ENCODE measurements around the gene TAOK2. TPM values are rescaled to one million over a fixed set of nuclear protein-coding genes. Genes with fewer than 3 reads are reported as not detected.

Gene TAOK2
- total RNA-seq, 2 experiments from 2014 or later, result 48.9 to 49.8 TPM

DNA sequence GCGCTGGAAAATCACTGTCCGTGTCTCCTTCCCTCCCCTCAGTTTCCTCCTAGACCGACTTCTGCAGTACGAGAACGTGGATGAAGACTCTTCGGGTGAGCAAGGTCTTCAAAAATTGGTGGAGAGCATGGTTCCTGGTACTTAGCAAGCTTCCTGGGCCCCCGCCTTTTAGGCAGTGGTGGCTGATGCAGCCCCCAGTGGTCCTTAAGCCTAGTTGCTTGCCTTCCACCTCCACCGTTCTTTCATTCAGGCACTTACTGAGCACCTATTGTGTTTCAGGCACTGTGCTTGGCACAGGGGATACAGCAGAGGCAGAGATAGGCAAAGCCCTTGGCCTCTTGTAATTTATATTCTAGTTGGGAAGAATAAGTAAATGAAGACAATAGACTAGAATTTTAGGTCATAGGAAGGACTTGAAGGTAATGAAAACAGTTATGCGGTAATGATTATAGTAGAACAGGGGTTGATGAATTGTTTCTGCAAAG, 23.1 kb downstream of the TAOK2 start:
- Mint-ChIP-seq H3K27ac (peak overlapping the region; percentile 96), H3K4me1 (ENCODE audit: low read depth) (peaks cover 33% of the 10 kb centered on the region), H3K4me3 (peak overlapping the region; percentile 99), H3K36me3 (ENCODE audit: low read depth) (peaks cover 51% of the 10 kb centered on the region), H3K9me3 (ENCODE audit: insufficient read depth) (no peaks in the 10 kb centered on the region), H3K27me3 (ENCODE audit: low read depth) (no peaks in the 10 kb centered on the region)
- DNase-seq (peak; percentile 35), ATAC-seq (no peak)
- ChIA-PET CTCF (interaction anchor here (1.1 to 3.0 kb wide), 7 partner anchors 9 to 207 kb away, joined by 3 to 11 read pairs (median 4); partner anchors contain the start of genes KIF22 and TAOK2), POLR2A (interaction anchor here (0.6 to 5.0 kb wide), 5 partner anchors 23 to 328 kb away, joined by 3 to 48 read pairs (median 13); partner anchors contain the start of genes KCTD13, KIF22, TAOK2 and TMEM219)

DNA sequence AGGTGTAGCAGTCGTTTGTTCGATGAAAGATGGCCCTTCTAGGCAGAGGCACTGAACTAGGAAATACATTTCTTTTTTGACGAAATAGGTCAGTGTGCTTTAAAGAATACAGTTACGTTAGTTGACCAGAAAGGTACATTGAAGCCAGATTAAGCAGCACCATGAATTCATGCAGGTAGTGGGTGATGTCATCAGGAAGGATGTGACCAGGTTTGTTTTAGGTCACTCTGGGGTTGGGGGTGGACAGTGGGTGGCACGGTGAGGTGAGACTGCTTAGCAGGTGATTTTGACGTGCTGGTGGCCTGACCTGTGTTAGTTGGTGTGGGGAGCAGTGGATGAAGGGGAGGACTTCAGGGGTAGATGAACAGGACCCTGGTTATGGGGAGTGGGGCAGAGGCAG, 25.9 kb downstream of the TAOK2 start:
- no peak for ATAC-seq
- Mint-ChIP-seq H3K4me1 (ENCODE audit: low read depth) (peaks cover 24% of the 10 kb centered on the region), H3K36me3 (ENCODE audit: low read depth) (peaks cover 46% of the 10 kb centered on the region), H3K27me3 (ENCODE audit: low read depth) (no peaks in the 10 kb centered on the region), H3K9me3 (ENCODE audit: insufficient read depth) (no peaks in the 10 kb centered on the region), H3K27ac (no peak overlapping the region), H3K4me3 (no peak overlapping the region)
- CTCF ChIA-PET, result no interaction called here
- POLR2A ChIA-PET, result no interaction called here
- no peak for DNase-seq

DNA sequence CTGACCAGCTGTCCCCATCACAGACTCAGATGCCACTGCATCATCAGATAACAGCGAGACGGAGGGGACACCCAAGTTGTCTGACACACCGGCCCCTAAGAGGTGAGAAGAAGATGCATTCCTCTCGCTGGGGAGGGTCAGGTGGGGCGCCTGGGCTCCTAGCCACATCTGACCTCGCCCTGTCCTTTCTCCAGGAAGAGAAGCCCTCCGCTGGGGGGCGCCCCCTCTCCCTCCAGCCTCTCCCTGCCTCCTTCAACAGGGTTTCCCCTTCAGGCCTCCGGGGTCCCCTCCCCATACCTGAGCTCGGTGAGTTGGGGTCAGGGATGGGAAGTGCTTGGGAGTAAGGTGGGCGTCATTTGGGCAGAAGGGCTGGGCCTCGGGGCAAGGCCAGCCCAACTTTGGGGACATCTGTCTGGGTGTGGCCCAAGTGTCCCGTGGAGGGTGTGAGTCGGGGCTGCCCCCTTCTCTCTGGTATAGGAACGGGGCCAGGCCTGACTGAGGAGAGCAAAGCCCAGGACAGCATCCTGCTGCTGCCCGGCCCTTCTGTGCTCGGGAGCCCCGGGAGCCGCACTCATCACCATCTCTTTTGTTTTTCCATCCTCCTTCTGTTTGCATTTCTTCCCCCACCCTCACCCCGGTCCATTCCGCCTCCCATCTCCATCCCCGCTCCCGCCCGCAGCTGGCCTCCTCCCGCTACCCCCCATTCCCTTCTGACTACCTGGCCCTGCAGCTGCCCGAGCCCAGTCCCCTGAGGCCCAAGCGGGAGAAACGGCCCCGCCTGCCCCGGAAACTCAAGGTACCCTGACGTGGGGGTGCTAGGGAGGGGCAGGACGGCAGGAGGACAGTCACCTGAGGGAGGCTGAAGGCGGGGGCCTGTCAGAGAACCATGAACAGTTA, 27.3 kb downstream of the TAOK2 start:
- Mint-ChIP-seq H3K27ac (no peak overlapping the region), H3K36me3 (ENCODE audit: low read depth) (peaks cover 45% of the 10 kb centered on the region), H3K4me1 (ENCODE audit: low read depth) (peaks cover 19% of the 10 kb centered on the region), H3K9me3 (ENCODE audit: insufficient read depth) (no peaks in the 10 kb centered on the region), H3K27me3 (ENCODE audit: low read depth) (no peaks in the 10 kb centered on the region), H3K4me3 (no peak overlapping the region)
- CTCF ChIA-PET, result no interaction called here
- POLR2A ChIA-PET, result no interaction called here
- DNase-seq, result no peak
- no peak for ATAC-seq

DNA sequence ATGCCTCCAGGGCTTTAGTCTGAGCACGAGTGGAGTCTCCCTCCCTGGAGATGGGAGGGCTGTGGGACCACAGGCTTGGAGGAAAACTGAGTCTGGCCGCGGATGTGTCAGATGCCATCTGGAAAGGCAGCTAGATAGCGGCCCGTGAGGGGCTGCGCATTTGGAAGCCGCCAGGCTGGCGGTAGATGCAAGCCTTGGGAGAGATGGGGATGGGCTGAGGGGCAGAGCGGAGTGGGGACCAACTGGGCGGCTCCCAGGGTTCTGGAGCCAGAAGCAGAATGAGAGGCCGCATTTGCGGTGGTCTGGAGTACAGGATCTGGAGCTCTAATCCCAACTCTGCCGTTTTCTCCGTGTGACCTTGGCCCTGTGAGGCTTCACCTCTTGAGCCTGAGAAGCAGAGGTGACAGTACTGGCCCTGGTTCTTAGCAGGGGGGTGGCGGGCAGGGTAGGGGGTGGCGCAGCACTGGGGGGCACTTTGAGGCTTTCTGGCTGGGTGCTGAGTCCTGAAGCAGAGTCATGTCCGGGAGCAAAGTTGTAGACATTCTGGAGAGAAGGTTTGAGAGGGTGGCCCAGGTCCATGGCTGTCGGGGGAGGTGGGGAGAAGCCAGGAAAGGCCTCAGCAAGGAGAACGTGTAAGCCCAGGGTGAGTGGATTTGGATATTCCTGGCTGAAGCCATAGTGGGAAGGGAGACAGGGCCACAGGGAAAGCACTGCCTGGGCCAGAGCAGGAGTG, 29.1 kb downstream of the TAOK2 start:
- Mint-ChIP-seq H3K4me1 (ENCODE audit: low read depth) (peaks cover 13% of the 10 kb centered on the region), H3K9me3 (ENCODE audit: insufficient read depth) (no peaks in the 10 kb centered on the region), H3K36me3 (ENCODE audit: low read depth) (peaks cover 35% of the 10 kb centered on the region), H3K27ac (peak overlapping the region; percentile 52), H3K4me3 (no peak overlapping the region), H3K27me3 (ENCODE audit: low read depth) (no peaks in the 10 kb centered on the region)
- no peak for DNase-seq
- POLR2A ChIA-PET, result interaction anchor here (1.6 kb wide), 1 partner anchor 41 kb away, joined by 4 read pairs; the partner anchor contains the start of gene TMEM219
- CTCF ChIA-PET, result no interaction called here
- no peak for ATAC-seq

DNA sequence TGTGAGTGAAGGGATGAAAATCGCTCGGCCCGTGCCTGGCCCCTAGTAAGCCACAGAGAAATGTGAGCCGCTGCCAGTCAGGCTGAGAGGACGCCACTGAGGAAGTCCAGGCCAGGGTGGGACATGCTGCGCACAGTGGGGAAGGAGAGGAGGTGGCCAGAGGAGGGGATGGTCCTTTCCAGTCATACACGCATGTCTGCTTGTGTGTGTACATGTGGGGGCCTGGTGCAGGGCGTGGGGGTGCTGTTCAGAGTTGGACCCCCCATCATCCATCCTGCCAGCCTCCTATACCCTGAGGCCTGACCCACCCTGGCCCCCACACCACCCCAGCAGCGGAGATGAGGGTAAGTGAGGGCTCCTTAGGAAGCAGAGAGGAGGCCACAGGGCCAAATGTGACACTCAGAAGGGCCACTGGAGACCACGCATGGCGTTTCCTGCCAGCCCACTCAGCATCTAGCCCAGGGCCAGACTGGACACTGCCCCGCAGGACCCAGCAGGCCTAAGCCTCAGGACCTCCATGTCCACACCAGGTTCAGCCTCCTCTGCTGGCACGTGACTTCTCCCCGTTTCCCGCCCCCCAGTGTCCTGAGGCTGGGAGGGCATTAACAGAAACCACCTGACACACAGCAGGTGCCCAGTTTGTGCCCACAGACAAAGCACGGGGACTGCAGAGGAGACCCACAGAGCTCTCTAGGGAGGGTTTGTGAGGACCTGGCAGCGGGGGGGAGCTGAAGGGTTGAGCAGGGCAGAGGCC, 30.2 kb downstream of the TAOK2 start:
- H3K9me3 Mint-ChIP-seq (ENCODE audit: insufficient read depth), result no peaks in the 10 kb centered on the region
- H3K27ac Mint-ChIP-seq, result no peak overlapping the region
- H3K4me1 Mint-ChIP-seq (ENCODE audit: low read depth), result peaks cover 7% of the 10 kb centered on the region
- no peak for ATAC-seq
- no peak for DNase-seq
- H3K27me3 Mint-ChIP-seq (ENCODE audit: low read depth), result no peaks in the 10 kb centered on the region
- no peak overlapping the region for H3K4me3 Mint-ChIP-seq
- ChIA-PET POLR2A (interaction anchor here (0.8 to 1.6 kb wide), 3 partner anchors 8 to 304 kb away, joined by 3 to 4 read pairs (median 4); partner anchors contain the start of genes HIRIP3 and TMEM219), CTCF (interaction anchor here (1.2 to 2.2 kb wide), 3 partner anchors 22 to 42 kb away, joined by 3 to 6 read pairs (median 5); partner anchors contain the start of gene TMEM219)
- H3K36me3 Mint-ChIP-seq (ENCODE audit: low read depth), result peaks cover 27% of the 10 kb centered on the region

DNA sequence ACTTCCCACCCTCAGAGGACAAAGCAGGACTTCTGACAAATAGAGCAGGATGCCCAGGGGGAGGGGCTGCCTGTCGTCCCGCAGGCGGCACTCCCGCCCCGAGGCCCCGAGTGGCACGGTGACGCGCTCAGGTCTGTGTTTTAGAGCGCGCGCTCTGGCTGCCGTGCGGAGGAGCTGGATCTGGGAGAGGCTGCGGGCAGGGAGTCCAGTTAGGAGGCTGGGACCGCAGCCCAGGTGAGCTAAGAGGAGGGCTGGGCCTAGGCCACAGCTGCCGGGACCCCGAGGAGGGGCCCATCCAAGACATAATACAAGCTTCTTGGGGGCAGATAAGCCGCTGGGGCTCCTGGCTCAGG, 30.7 kb downstream of the TAOK2 start:
- peaks cover 22% of the 10 kb centered on the region for H3K36me3 Mint-ChIP-seq (ENCODE audit: low read depth)
- no peak overlapping the region for H3K4me3 Mint-ChIP-seq
- DNase-seq, result no peak
- H3K27me3 Mint-ChIP-seq (ENCODE audit: low read depth), result peaks cover under 1% of the 10 kb centered on the region
- CTCF ChIA-PET, result interaction anchor here (0.7 to 2.2 kb wide), 4 partner anchors 23 to 304 kb away, joined by 3 to 6 read pairs (median 4); partner anchors contain the start of gene TMEM219
- no peak for ATAC-seq
- H3K4me1 Mint-ChIP-seq (ENCODE audit: low read depth), result peaks cover 6% of the 10 kb centered on the region
- H3K9me3 Mint-ChIP-seq (ENCODE audit: insufficient read depth), result no peaks in the 10 kb centered on the region
- POLR2A ChIA-PET, result interaction anchor here (0.8 to 1.3 kb wide), 2 partner anchors 9 to 304 kb away, joined by 3 to 4 read pairs; partner anchors contain the start of gene HIRIP3
- H3K27ac Mint-ChIP-seq, result no peak overlapping the region

DNA sequence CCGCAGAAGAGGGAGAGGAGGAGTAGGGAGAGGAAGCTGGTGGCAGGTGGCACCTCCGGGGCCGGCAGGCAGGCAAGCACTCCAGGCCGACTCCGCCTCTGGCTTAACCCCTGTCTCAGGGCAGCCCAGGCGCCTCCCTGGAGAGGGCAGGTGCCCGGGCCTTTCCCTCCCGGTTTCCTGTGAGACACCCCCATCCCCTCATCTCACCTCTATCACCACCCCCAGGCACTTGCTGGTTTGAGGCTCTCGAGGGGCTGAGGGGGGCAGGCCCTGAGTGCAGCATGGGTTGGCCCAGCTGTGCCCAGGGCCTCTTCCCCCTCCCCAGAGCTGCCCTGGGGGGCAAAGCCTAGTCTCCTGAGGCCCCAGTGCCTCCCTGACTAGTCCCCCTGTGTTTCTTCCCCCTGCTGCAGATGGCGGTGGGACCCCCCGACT, 31.2 kb downstream of the TAOK2 start:
- ChIA-PET POLR2A (interaction anchor here (0.8 to 1.3 kb wide), 2 partner anchors 9 to 305 kb away, joined by 3 to 4 read pairs; partner anchors contain the start of gene HIRIP3), CTCF (interaction anchor here (0.7 to 2.2 kb wide), 4 partner anchors 23 to 304 kb away, joined by 3 to 6 read pairs (median 4); partner anchors contain the start of gene TMEM219)
- H3K27me3 Mint-ChIP-seq (ENCODE audit: low read depth), result peaks cover 5% of the 10 kb centered on the region
- H3K4me1 Mint-ChIP-seq (ENCODE audit: low read depth), result peaks cover 2% of the 10 kb centered on the region
- no peak for DNase-seq
- no peak overlapping the region for H3K27ac Mint-ChIP-seq
- peaks cover 18% of the 10 kb centered on the region for H3K36me3 Mint-ChIP-seq (ENCODE audit: low read depth)
- no peak overlapping the region for H3K4me3 Mint-ChIP-seq
- no peaks in the 10 kb centered on the region for H3K9me3 Mint-ChIP-seq (ENCODE audit: insufficient read depth)
- ATAC-seq, result peak; percentile 2

DNA sequence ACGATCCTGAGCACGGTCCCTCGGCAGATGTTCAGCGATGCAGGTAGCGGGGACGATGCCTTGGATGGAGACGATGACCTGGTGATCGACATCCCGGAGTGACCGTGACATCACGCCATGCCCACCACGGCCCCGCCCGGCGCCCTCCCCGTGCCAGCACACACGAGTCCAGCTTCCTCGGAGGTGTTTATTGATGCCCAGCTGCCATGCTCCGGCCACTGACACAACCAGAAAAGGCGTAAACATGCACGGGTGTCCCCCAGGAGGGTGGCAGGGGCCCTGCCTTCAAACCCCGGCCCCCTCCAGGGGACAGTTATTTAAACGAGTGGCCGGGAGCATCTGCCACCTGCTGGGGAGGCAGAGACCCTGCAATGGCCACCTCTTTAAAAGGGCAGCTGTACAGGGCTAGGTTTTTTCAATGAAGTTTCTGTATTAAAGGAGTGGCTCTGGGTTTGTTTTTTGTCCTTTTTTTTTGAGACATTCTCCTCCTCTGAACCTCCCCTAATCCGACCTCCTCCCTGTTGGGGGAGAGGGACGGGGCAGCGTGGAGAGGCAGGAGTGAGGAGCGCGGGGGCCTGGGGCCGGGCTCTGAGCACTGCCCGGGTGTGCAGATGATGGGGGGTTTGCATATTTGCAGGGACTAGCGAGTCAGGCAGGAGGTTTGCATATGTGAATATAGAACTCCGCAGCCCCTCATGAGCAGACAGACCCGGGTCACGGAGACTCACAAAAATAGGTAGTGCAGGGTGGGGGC, 31.9 kb downstream of the TAOK2 start:
- Mint-ChIP-seq H3K36me3 (ENCODE audit: low read depth) (peaks cover 16% of the 10 kb centered on the region), H3K27me3 (ENCODE audit: low read depth) (peaks cover 11% of the 10 kb centered on the region), H3K4me3 (no peak overlapping the region), H3K9me3 (ENCODE audit: insufficient read depth) (no peaks in the 10 kb centered on the region), H3K27ac (no peak overlapping the region), H3K4me1 (ENCODE audit: low read depth) (peaks cover 6% of the 10 kb centered on the region)
- peak; percentile 53 for DNase-seq
- peak; percentile 51 for ATAC-seq
- CTCF ChIA-PET, result interaction anchor here (0.7 to 2.2 kb wide), 10 partner anchors 9 to 304 kb away, joined by 3 to 6 read pairs (median 4); partner anchors contain the start of genes KCTD13 and MAZ
- POLR2A ChIA-PET, result interaction anchor here (0.5 to 1.3 kb wide), 3 partner anchors 32 to 305 kb away, joined by 3 to 4 read pairs (median 3); partner anchors contain the start of gene TAOK2

DNA sequence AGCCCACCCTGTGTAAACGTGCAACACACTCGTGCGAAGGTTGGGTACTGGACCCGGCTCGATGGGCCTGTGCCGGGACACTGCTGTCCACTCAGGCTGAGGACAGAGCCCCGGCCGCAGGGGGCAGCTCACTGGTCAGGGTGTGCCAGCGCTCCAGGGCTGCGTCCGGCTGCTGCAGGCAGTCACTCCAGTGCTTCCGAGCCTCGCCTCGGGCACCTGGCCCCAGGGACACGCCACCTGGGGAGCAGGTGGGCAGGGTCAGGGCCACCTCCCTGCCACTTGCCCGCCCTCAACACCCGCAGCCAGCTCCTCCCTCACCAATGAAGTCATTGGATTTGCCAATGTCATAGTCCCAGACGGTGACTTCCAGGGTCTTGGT, 32.4 kb downstream of the TAOK2 start:
- H3K4me1 Mint-ChIP-seq (ENCODE audit: low read depth), result peaks cover 7% of the 10 kb centered on the region
- POLR2A ChIA-PET, result interaction anchor here (0.5 to 1.2 kb wide), 2 partner anchors 32 to 133 kb away, joined by 3 read pairs; partner anchors contain the start of gene TAOK2

DNA sequence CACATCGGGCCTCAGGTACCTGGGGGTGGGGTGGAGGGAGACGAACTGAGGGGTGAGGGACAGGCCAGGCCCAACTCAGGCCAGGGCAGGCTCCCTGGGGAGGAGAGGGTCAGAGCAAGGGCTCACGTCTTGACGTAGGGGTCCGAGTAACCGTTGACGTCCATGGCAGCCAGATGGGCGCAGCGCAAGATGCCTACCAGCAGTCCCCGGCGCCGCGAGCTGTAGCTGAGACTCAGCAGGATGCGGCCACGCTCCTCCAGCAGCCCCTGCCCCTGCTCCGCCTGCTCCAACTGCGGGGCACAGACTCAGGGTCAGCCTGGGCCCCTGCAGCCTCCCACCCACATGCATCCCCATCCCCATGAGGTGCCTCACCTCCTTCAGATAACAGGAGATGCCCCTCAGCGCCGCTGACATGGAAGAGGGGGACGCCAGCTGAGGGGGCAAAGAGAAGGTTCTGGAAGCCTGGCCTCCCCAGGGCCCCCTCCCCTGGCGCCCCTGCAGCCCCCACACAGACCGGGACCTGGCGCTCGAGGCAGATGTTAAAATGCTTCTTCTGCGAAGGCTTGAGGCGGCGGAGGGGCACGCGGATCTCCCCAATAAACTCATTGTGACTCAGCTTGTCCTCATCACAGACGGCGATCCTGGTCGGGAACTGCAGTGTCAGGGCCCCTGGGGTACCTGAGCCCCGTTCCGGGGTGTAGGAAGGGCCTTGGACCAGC, 33.1 kb downstream of the TAOK2 start:
- CTCF ChIA-PET, result interaction anchor here (1.2 to 1.3 kb wide), 3 partner anchors 10 to 48 kb away, joined by 3 to 6 read pairs (median 5); no protein-coding TSS in a partner anchor
- peaks cover 7% of the 10 kb centered on the region for H3K4me1 Mint-ChIP-seq (ENCODE audit: low read depth)
- no peaks in the 10 kb centered on the region for H3K9me3 Mint-ChIP-seq (ENCODE audit: insufficient read depth)
- DNase-seq (no peak), ATAC-seq (no peak)
- peaks cover 16% of the 10 kb centered on the region for H3K36me3 Mint-ChIP-seq (ENCODE audit: low read depth)
- H3K27ac Mint-ChIP-seq, result no peak overlapping the region
- H3K4me3 Mint-ChIP-seq, result no peak overlapping the region
- peaks cover 16% of the 10 kb centered on the region for H3K27me3 Mint-ChIP-seq (ENCODE audit: low read depth)
- POLR2A ChIA-PET, result interaction anchor here (1.2 kb wide), 1 partner anchor 33 kb away, joined by 3 read pairs; the partner anchor contains the start of gene TAOK2

More for the DNA sequence above, 32.4 kb downstream of the TAOK2 start:
- CTCF ChIA-PET, result interaction anchor here (0.7 to 2.2 kb wide), 10 partner anchors 9 to 305 kb away, joined by 3 to 6 read pairs (median 4); partner anchors contain the start of genes KCTD13 and MAZ
- Mint-ChIP-seq H3K36me3 (ENCODE audit: low read depth) (peaks cover 16% of the 10 kb centered on the region), H3K27me3 (ENCODE audit: low read depth) (peaks cover 13% of the 10 kb centered on the region), H3K9me3 (ENCODE audit: insufficient read depth) (no peaks in the 10 kb centered on the region), H3K4me3 (no peak overlapping the region), H3K27ac (no peak overlapping the region)
- DNase-seq, result no peak
- no peak for ATAC-seq

Data from activated CD8-positive, alpha-beta T cell treated with anti-CD3 and anti-CD28 coated beads, Interleukin-2, amount 10 ng/mL, durations not matched to agents 7 days and 5 days (primary cell).